ENCODE measurements around the gene FRMD4A.

GRCh38 chr10:14270370-14270769 lies 60.4 kb downstream of the FRMD4A start:
- TF ChIP-seq RAD21 (IDR thresholded peaks at IDR 0.05; ENCODE audit: low read depth) (no peak), USF1 (IDR thresholded peaks at IDR 0.05) (no peak), YY1 (IDR thresholded peaks at IDR 0.05; ENCODE audit: low read depth) (no peak), TAF1 (IDR thresholded peaks at IDR 0.05; ENCODE audit: low read depth) (no peak)

Data from Ishikawa (cell line).